ENCODE data around the gene CST9.
"Not testable (repeated sequence)": the region's sequence is repeated elsewhere in the genome, so short reads cannot be mapped to it uniquely, and the experiment has no call there.

CST9 gene

GRCh38 chr20:23624324-23624691, 18.6 kb upstream of the CST9 start:
- peak; percentile 90 for DNase-seq (ENCODE audit: low read depth)
- no peak for TF ChIP-seq CTCF (conservative IDR thresholded peaks at IDR 0.05; ENCODE audit: control insufficient read depth, insufficient read depth, low read depth, low read length)
- H3K4me3 ChIP-seq (ENCODE audit: control insufficient read depth, low read depth, low read length) = no peak overlapping the region

- no peak for DNase-seq (ENCODE audit: low read depth)
- no peak overlapping the region for H3K4me3 ChIP-seq (ENCODE audit: control insufficient read depth, low read depth, low read length)
- no peak for TF ChIP-seq CTCF (conservative IDR thresholded peaks at IDR 0.05; ENCODE audit: control insufficient read depth, insufficient read depth, low read depth, low read length)
These were observed 18.1 kb upstream of the CST9 start for GRCh38 chr20:23623666-23624323.

- H3K4me3 ChIP-seq (ENCODE audit: control insufficient read depth, low read depth, low read length) = peak overlapping the region; percentile 32
- peak; percentile 99 for DNase-seq (ENCODE audit: low read depth)
- no peak for TF ChIP-seq CTCF (conservative IDR thresholded peaks at IDR 0.05; ENCODE audit: control insufficient read depth, insufficient read depth, low read depth, low read length)
These were observed 17.2 kb upstream of the CST9 start for GRCh38 chr20:23622839-23623343.

- DNase-seq (ENCODE audit: low read depth) = peak; percentile 64
- not testable (repeated sequence) for H3K4me3 ChIP-seq (ENCODE audit: control insufficient read depth, low read depth, low read length)
These were observed 16.7 kb upstream of the CST9 start for GRCh38 chr20:23622401-23622800.

- DNase-seq (ENCODE audit: low read depth); H3K4me3 ChIP-seq (ENCODE audit: control insufficient read depth, low read depth, low read length): not testable (repeated sequence)
These were observed 15.1 kb upstream of the CST9 start for GRCh38 chr20:23620670-23621386.

- no peak overlapping the region for H3K4me3 ChIP-seq (ENCODE audit: control insufficient read depth, low read depth, low read length)
- DNase-seq (ENCODE audit: low read depth) = no peak
- TF ChIP-seq CTCF (conservative IDR thresholded peaks at IDR 0.05; ENCODE audit: control insufficient read depth, insufficient read depth, low read depth, low read length) = no peak
These were observed 8.4 kb upstream of the CST9 start for GRCh38 chr20:23614163-23614562.

- DNase-seq (ENCODE audit: low read depth) = peak; percentile 71
- no peak for TF ChIP-seq CTCF (conservative IDR thresholded peaks at IDR 0.05; ENCODE audit: control insufficient read depth, insufficient read depth, low read depth, low read length)
- no peak overlapping the region for H3K4me3 ChIP-seq (ENCODE audit: control insufficient read depth, low read depth, low read length)
These were observed 8.0 kb upstream of the CST9 start for GRCh38 chr20:23613676-23614075.

All from fibroblast of mammary gland (primary cell).